NB4 (cell line): Measurements from ENCODE around the gene SCNN1G.

Experiments used
- CTCF ChIP-seq: IDR thresholded peaks from one replicate; pipeline ENCODE4 v1.5.1; 2012; ENCODE audit warnings: low read depth, low read length
- MYC ChIP-seq: IDR thresholded peaks from 2 replicates; pipeline ENCODE4 v1.6.1; 2011; ENCODE audit warnings: low read depth, low read length

- TF ChIP-seq CTCF (no peak), MYC (no peak)
These were observed 24.4 kb upstream of the SCNN1G start for GRCh38 chr16:23158114-23158513.
